GM12872 (cell line): ENCODE results near the gene CNGB1.

Experiments used
- TF ChIP-seq, protein P1 (sequence below): IDR thresholded peaks from 3 replicates; pipeline ENCODE4 v1.5.1; 2011; ENCODE audit warnings: low read depth, mild to moderate bottlenecking, low read length, moderate library complexity; ENCODE audit not compliant: insufficient read depth

CNGB1 gene

GRCh38 chr16:57987441-57988177, 16.7 kb upstream of the CNGB1 start:
- TF ChIP-seq, protein P1, sequence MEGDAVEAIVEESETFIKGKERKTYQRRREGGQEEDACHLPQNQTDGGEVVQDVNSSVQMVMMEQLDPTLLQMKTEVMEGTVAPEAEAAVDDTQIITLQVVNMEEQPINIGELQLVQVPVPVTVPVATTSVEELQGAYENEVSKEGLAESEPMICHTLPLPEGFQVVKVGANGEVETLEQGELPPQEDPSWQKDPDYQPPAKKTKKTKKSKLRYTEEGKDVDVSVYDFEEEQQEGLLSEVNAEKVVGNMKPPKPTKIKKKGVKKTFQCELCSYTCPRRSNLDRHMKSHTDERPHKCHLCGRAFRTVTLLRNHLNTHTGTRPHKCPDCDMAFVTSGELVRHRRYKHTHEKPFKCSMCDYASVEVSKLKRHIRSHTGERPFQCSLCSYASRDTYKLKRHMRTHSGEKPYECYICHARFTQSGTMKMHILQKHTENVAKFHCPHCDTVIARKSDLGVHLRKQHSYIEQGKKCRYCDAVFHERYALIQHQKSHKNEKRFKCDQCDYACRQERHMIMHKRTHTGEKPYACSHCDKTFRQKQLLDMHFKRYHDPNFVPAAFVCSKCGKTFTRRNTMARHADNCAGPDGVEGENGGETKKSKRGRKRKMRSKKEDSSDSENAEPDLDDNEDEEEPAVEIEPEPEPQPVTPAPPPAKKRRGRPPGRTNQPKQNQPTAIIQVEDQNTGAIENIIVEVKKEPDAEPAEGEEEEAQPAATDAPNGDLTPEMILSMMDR: no peak

GRCh38 chr16:57986196-57986595, 15.3 kb upstream of the CNGB1 start:
- TF ChIP-seq, protein P1: no peak

DNA sequence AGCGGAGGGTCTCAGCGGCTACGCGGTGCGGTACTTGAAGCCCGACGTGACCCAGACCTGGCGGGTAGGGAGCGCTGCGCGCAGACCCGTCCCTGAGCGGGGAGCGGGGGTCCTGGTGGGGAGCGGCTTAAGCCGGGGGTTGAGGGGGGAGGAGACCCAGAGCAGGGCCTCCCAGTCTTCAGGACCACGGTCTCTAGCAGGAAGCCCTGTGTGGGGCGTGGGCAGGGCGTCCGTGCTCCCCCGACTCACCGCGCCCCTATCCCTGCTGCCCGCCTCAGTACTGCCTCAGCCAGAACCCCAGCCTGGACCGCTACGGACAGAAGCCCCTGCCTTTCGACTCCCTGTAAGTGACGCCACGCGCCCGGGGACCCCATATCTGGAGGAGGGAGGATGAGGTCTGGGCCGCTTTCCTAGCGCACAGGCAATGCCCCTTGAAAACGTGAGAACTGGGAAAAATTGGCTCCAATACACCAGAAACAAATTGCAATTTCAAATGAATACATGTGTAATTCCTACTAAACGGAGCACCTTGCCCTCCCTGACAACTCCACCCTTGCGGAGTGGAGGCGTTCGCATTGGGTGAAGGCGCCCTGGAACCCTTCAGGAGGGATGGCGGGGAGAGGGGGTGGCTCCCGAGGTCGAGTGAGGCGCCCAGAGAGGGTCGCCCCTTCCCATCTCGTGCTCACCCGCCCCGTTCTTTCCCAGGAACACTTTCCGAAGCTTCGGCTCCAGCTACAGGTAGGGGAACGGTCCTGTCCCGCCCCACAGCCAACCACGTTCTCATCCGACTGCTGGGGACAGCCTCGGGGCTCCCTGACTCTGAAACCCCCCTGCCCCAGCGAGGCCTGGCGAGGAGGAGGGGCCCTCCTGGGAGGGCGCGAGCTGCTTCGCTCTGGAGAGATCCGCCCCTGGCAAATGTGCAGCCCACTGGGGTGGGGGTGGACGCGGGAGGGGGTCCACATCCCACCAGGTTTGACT, 14.6 kb upstream of the CNGB1 start:
- TF ChIP-seq, protein P1: no peak

DNA sequence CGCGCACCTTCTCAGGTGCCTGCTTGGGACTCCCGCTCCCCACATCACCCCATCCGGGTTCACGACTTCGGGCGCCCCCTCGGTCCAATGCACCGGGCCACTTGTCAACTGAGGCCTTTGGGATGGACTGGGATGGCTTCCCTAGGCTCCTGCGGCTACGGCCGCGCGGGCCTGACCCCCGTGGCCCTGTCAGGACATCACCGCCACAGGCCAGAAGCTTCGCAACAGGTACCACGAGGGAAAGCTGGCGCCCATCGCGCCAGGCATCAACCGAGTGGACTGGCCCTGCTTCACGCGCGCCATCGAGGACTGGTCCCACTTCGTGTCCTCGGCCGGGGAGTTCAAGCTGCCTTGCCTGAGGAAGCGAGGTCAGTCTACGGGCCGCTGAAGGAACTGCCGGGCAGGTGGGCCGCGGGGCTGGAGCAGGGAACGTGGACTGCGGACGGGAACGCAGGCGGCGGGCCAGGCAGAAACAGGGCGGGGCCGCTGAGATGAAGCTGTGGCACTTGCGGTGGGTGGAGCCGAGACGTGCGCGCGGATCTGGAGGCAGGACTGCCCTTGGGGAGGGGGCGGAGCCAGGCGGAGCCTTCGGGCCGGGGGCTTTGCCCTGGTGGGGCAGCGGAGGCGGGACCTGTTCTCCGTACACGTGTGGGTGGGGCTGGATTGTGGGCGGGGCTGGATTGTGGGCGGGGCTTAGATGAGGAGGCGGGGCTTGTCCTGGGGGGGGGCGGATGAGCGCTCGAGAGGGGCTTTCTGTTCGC, 13.7 kb upstream of the CNGB1 start:
- TF ChIP-seq, protein P1: no peak

GRCh38 chr16:57982385-57982784, 11.5 kb upstream of the CNGB1 start:
- TF ChIP-seq, protein P1: no peak

DNA sequence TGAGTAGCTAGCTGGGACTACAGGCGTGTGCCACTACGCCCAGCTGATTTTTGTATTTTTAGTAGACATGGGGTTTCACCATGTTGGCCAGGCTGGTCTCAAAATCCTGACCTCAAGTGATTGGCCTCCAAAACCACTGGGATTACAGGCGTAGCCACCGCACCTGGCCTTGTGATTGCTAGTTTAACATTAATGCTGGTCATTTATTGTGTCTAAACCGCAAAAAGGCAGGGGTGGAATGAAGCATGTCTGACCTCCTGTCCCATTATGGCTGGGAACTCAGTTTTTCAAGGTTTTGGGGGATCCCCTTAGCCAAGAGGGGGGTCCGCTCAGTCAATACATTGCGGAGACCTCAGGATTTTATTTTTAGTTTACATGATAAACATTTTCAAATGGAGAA, 10.7 kb upstream of the CNGB1 start:
- TF ChIP-seq, protein P1: no peak
